Vagina (tissue), 2 donors: ENCODE data around the gene CENPF. TPM values are rescaled to one million over a fixed set of nuclear protein-coding genes. Genes with fewer than 3 reads are reported as not detected.
"Not testable (repeated sequence)": the region's sequence is repeated elsewhere in the genome, so short reads cannot be mapped to it uniquely, and the experiment has no call there.

Experiments
- DNase-seq, 2 donors: peaks; one replicate each; pipeline ENCODE4 v3.0.0-alpha.2; 2017; ENCODE audit errors: extremely low spot score in 2 of 2
- H3K27ac ChIP-seq: fragments of 200-600 bp; sonication (generic); one replicate; pipeline ENCODE4 v1.5.1; 2019
- H3K27me3 ChIP-seq: fragments of 200-600 bp; sonication (generic); one replicate; pipeline ENCODE4 v1.5.1; 2019
- H3K36me3 ChIP-seq, 2 donors: fragments of 200-600 bp; sonication (generic); one replicate each; pipeline ENCODE4 v1.5.1; 2017 to 2019
- H3K4me1 ChIP-seq: fragments of 200-600 bp; sonication (generic); one replicate; pipeline ENCODE4 v1.5.1; 2019
- H3K4me3 ChIP-seq, 2 donors: fragments of 200-600 bp; sonication (generic); 1 replicate in 1 of 2; 2 replicates in 1 of 2; pipeline ENCODE4 v1.5.1; 2016 to 2019
- H3K9me3 ChIP-seq: fragments of 200-600 bp; sonication (generic); one replicate; pipeline ENCODE4 v1.5.1; 2019
- CTCF ChIP-seq, 3 experiments: fragments of 450-650 bp in 2 of 3; fragments of 200-600 bp in 1 of 3; sonication (generic) in 1 of 3; IDR thresholded peaks; one replicate each; pipeline ENCODE4 v1.5.1; 2017 to 2019; ENCODE audit warnings: antibody characterized with exemption in 3 of 3, mild to moderate bottlenecking in 2 of 3, moderate library complexity in 2 of 3
- POLR2A ChIP-seq, 2 donors: fragments of 450-650 bp; IDR thresholded peaks; one replicate each; pipeline ENCODE4 v1.6.1; 2017; ENCODE audit warnings: antibody characterized with exemption in 2 of 2, mild to moderate bottlenecking in 2 of 2, moderate library complexity in 2 of 2
- POLR2AphosphoS5 ChIP-seq, 2 donors: sonication (generic); formaldehyde crosslinking; IDR thresholded peaks; one replicate each; pipeline ENCODE4 v1.9.0; 2017; ENCODE audit warnings: antibody characterized with exemption in 2 of 2, mild to moderate bottlenecking in 2 of 2, low read depth in 1 of 2; ENCODE audit not compliant: insufficient read depth in 1 of 2
- intact Hi-C: fragments of 100-400 bp; cut with DNase I; formaldehyde crosslinking; loops from one replicate; pipeline ENCODE4 v1.15.1; 2023
- total RNA-seq: library from RNA; depleted of rRNA; stranded (reverse); fragments of >200 nt; gene quantifications from one replicate; pipeline ENCODE4 v1.2.3, GENCODE V29; 2016

The CENPF gene
- total RNA-seq, 1 donor from 2014 or later = 6.4 TPM

GRCh38 chr1:214608817-214609216, 5.8 kb downstream of the CENPF start:
- intact Hi-C loops, H3K27ac ChIP-seq, H3K9me3 ChIP-seq, H3K36me3 ChIP-seq, H3K27me3 ChIP-seq, DNase-seq, H3K4me1 ChIP-seq, H3K4me3 ChIP-seq: not testable (repeated sequence)

- no peak overlapping the region for H3K27ac ChIP-seq
- no peaks in the 10 kb centered on the region for H3K9me3 ChIP-seq
- TF ChIP-seq CTCF (IDR thresholded peaks at IDR 0.05) (no peak), POLR2AphosphoS5 (IDR thresholded peaks at IDR 0.05; ENCODE audit: insufficient read depth in 1 of 2, low read depth in 1 of 2) (no peak), POLR2A (IDR thresholded peaks at IDR 0.05) (no peak)
- H3K36me3 ChIP-seq = no peaks in the 10 kb centered on the region
- H3K4me1 ChIP-seq = no peaks in the 10 kb centered on the region
- DNase-seq = no peak
- intact Hi-C loops = no loop called here
- no peak overlapping the region for H3K4me3 ChIP-seq
- no peaks in the 10 kb centered on the region for H3K27me3 ChIP-seq
Measured at GRCh38 chr1:214609692-214610091, 6.7 kb downstream of the CENPF start.

- H3K27me3 ChIP-seq, DNase-seq, H3K36me3 ChIP-seq, H3K4me1 ChIP-seq, H3K27ac ChIP-seq, H3K9me3 ChIP-seq, intact Hi-C loops, H3K4me3 ChIP-seq: not testable (repeated sequence)
Measured at GRCh38 chr1:214610136-214610535, 7.1 kb downstream of the CENPF start.

- no peak overlapping the region for H3K4me3 ChIP-seq
- TF ChIP-seq CTCF (IDR thresholded peaks at IDR 0.05) (no peak), POLR2AphosphoS5 (IDR thresholded peaks at IDR 0.05; ENCODE audit: insufficient read depth in 1 of 2, low read depth in 1 of 2) (no peak), POLR2A (IDR thresholded peaks at IDR 0.05) (no peak)
- H3K9me3 ChIP-seq = no peaks in the 10 kb centered on the region
- H3K4me1 ChIP-seq = no peaks in the 10 kb centered on the region
- no peaks in the 10 kb centered on the region for H3K27me3 ChIP-seq
- no peaks in the 10 kb centered on the region for H3K36me3 ChIP-seq
- DNase-seq = no peak
- intact Hi-C loops = no loop called here
- no peak overlapping the region for H3K27ac ChIP-seq
Measured at GRCh38 chr1:214615109-214615508, 12.1 kb downstream of the CENPF start.

GRCh38 chr1:214615871-214616270, 12.9 kb downstream of the CENPF start:
- no peak overlapping the region for H3K4me3 ChIP-seq
- H3K27ac ChIP-seq = no peak overlapping the region
- H3K4me1 ChIP-seq = no peaks in the 10 kb centered on the region
- H3K9me3 ChIP-seq = no peaks in the 10 kb centered on the region
- no peaks in the 10 kb centered on the region for H3K36me3 ChIP-seq
- TF ChIP-seq POLR2AphosphoS5 (IDR thresholded peaks at IDR 0.05; ENCODE audit: insufficient read depth in 1 of 2, low read depth in 1 of 2) = no peak
- TF ChIP-seq CTCF (IDR thresholded peaks at IDR 0.05) = no peak
- no peak for TF ChIP-seq POLR2A (IDR thresholded peaks at IDR 0.05)
- H3K27me3 ChIP-seq = no peaks in the 10 kb centered on the region
- DNase-seq = no peak
- intact Hi-C loops = no loop called here

GRCh38 chr1:214617246-214617645, 14.3 kb downstream of the CENPF start:
- no peak overlapping the region for H3K4me3 ChIP-seq
- no peaks in the 10 kb centered on the region for H3K36me3 ChIP-seq
- no peak overlapping the region for H3K27ac ChIP-seq
- H3K27me3 ChIP-seq = no peaks in the 10 kb centered on the region
- intact Hi-C loops = no loop called here
- no peaks in the 10 kb centered on the region for H3K4me1 ChIP-seq
- TF ChIP-seq POLR2AphosphoS5 (IDR thresholded peaks at IDR 0.05; ENCODE audit: insufficient read depth in 1 of 2, low read depth in 1 of 2) (no peak), POLR2A (IDR thresholded peaks at IDR 0.05) (no peak), CTCF (IDR thresholded peaks at IDR 0.05) (no peak)
- no peak for DNase-seq
- H3K9me3 ChIP-seq = no peaks in the 10 kb centered on the region
